Esophagus muscularis mucosa (tissue), 4 donors: Measurements from ENCODE around the gene REC8. TPM values are rescaled to one million over a fixed set of nuclear protein-coding genes. Genes with fewer than 3 reads are reported as not detected.
A peak's percentile ranks its signal among the peaks of the same experiment; 100 is the strongest.

Experiments used
- DNase-seq: peaks from one replicate; pipeline ENCODE4 v3.0.0-alpha.2; 2017; ENCODE audit errors: extremely low spot score
- H3K27ac ChIP-seq, 4 donors: fragments of 200-600 bp; sonication (generic); replicated peaks in 1 of 4; 1 replicate in 3 of 4; 2 replicates in 1 of 4; pipeline ENCODE4 v1.5.1; 2016 to 2019; ENCODE audit warnings: mild to moderate bottlenecking in 1 of 4
- H3K27me3 ChIP-seq, 4 donors: fragments of 200-600 bp; sonication (generic); one replicate each; pipeline versions ENCODE4 v1.5.1 to v1.6.0; 2016 to 2019
- H3K36me3 ChIP-seq, 4 donors: fragments of 200-600 bp; sonication (generic); one replicate each; pipeline ENCODE4 v1.5.1; 2016 to 2019
- H3K4me1 ChIP-seq, 4 donors: fragments of 200-600 bp; sonication (generic); one replicate each; pipeline ENCODE4 v1.5.1; 2016 to 2019
- H3K4me3 ChIP-seq, 4 donors: fragments of 200-600 bp; sonication (generic); 1 replicate in 2 of 4; 2 replicates in 2 of 4; pipeline ENCODE4 v1.5.1; 2016 to 2019; ENCODE audit warnings: mild to moderate bottlenecking in 4 of 4, moderate library complexity in 1 of 4
- H3K9me3 ChIP-seq, 4 donors: fragments of 200-600 bp; sonication (generic); 1 replicate in 3 of 4; 2 replicates in 1 of 4; pipeline ENCODE4 v1.5.1; 2016 to 2019
- EP300 ChIP-seq: sonication (generic); formaldehyde crosslinking; IDR thresholded peaks from one replicate; pipeline ENCODE4 v1.6.1; 2017; ENCODE audit warnings: antibody characterized with exemption
- POLR2A ChIP-seq: fragments of 450-650 bp; IDR thresholded peaks from one replicate; pipeline ENCODE4 v1.6.1; 2017; ENCODE audit warnings: antibody characterized with exemption, moderate library complexity, mild to moderate bottlenecking, low read depth
- POLR2AphosphoS5 ChIP-seq, 2 donors: sonication (generic); formaldehyde crosslinking; IDR thresholded peaks; one replicate each; pipeline ENCODE4 v1.6.1; 2017; ENCODE audit warnings: antibody characterized with exemption in 2 of 2
- WGBS: methylation state at CpG from one replicate; pipeline ENCODE4 v1.1.5; 2018; 5-methylcytosine and 5-hydroxymethylcytosine counted together
- intact Hi-C: fragments of 100-400 bp; cut with DNase I; formaldehyde crosslinking; loops from one replicate; pipeline ENCODE4 v1.15.1; 2023
- total RNA-seq, 4 donors: library from RNA; depleted of rRNA; stranded (reverse); fragments of >200 nt; gene quantifications; one replicate each; pipeline versions ENCODE4 v1.1.0 to v1.2.1, GENCODE V29; 2016
- TF ChIP-seq, protein P1 (sequence below), 3 experiments: fragments of 200-600 bp in 2 of 3; fragments of 450-650 bp in 1 of 3; sonication (generic) in 2 of 3; IDR thresholded peaks; one replicate each; pipeline ENCODE4 v1.5.1; 2017 to 2019; ENCODE audit warnings: antibody characterized with exemption in 3 of 3, mild to moderate bottlenecking in 2 of 3, moderate library complexity in 1 of 3

REC8 gene
- total RNA-seq, 4 donors from 2014 or later: 4.6 to 5.9 (median 5.0) TPM

DNA sequence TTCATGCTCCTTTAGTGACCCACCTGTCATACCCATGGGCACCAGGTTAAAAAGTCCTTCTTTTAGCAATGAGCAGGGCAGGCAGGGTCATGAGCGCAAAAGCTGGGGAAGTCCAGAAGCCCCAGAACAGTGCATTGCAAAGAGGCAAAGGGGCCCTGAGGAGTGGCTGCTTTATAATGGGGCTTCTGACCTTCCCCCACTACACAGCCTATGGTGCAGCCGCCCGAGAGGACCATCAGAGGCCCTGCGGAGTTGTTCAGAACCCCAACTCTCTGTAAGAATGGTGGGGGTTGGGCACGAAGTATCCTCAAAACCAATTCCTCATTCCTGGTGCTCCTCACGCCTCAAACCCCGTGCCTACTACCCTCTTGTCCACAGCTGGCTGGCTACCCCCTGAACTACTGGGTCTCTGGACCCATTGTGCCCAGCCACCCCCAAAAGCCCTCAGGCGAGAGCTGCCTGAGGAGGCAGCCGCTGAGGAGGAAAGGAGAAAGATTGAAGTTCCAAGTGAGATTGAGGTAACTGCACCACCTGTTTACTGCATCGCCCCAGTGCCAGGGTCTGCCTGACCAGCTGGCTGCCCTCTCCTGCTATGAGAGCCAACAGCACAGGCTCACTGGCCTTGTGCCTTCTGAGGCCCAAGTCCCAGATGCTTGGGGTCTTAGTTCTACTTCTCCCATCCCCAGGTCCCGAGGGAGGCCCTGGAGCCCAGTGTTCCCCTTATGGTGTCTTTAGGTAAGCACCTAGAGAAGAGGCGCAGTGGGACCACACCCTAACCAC lies 6.7 kb downstream of the REC8 start:
- WGBS: 82% methylated on average over 11 of the region's 12 CpGs
- peak overlapping the region; percentile 72 to 81 (median 76) for H3K27ac ChIP-seq
- peaks cover 34 to 80% (median 75%) of the 10 kb centered on the region in 4 donors for H3K36me3 ChIP-seq

DNA sequence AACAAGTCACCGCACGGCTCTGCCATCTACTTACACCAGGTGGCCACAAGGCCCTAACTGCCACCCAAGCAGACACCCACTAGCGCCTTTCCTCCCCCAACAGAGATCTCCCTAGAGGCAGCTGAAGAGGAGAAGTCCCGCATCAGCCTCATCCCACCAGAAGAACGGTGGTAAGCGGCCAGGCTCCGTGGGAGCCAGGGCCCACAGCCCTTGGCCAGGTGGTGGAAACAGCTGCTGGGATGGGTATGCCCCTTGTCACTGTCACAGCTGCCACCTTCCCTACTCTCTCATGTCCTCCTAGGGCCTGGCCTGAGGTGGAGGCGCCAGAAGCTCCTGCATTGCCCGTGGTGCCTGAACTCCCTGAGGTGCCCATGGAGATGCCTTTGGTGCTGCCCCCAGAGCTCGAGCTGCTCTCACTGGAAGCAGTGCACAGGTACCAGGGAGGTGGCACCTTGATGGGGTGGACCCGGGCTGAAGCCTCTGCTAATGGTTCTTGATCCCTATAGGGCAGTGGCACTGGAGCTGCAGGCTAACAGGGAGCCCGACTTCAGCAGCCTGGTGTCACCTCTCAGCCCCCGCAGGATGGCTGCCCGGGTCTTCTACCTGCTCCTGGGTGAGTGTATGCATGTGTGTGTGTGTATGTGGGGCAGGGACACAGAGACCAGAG lies 7.5 kb downstream of the REC8 start:
- no peak for DNase-seq
- Histone ChIP-seq H3K36me3 (peaks cover 42 to 89% (median 82%) of the 10 kb centered on the region in 4 donors), H3K27me3 (no peaks in the 10 kb centered on the region), H3K9me3 (no peaks in the 10 kb centered on the region), H3K4me3 (no peak overlapping the region), H3K4me1 (peaks cover 11 to 17% (median 16%) of the 10 kb centered on the region in 4 donors), H3K27ac (peak overlapping the region; percentile 72 to 81 (median 76))
- intact Hi-C loops: no loop called here
- 89% methylated on average over 9 of the region's 14 CpGs for WGBS
- TF ChIP-seq EP300 (no peak), POLR2AphosphoS5 (IDR thresholded peaks at IDR 0.05) (no peak), POLR2A (no peak)
- TF ChIP-seq, protein P1, sequence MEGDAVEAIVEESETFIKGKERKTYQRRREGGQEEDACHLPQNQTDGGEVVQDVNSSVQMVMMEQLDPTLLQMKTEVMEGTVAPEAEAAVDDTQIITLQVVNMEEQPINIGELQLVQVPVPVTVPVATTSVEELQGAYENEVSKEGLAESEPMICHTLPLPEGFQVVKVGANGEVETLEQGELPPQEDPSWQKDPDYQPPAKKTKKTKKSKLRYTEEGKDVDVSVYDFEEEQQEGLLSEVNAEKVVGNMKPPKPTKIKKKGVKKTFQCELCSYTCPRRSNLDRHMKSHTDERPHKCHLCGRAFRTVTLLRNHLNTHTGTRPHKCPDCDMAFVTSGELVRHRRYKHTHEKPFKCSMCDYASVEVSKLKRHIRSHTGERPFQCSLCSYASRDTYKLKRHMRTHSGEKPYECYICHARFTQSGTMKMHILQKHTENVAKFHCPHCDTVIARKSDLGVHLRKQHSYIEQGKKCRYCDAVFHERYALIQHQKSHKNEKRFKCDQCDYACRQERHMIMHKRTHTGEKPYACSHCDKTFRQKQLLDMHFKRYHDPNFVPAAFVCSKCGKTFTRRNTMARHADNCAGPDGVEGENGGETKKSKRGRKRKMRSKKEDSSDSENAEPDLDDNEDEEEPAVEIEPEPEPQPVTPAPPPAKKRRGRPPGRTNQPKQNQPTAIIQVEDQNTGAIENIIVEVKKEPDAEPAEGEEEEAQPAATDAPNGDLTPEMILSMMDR (IDR thresholded peaks at IDR 0.05): no peak

More for the DNA sequence above, 6.7 kb downstream of the REC8 start:
- TF ChIP-seq POLR2A (no peak), EP300 (no peak), POLR2AphosphoS5 (IDR thresholded peaks at IDR 0.05) (no peak)
- TF ChIP-seq, protein P1 (IDR thresholded peaks at IDR 0.05): no peak
- H3K4me3 ChIP-seq: no peak overlapping the region
- no peaks in the 10 kb centered on the region for H3K27me3 ChIP-seq
- peaks cover 11 to 17% (median 16%) of the 10 kb centered on the region in 4 donors for H3K4me1 ChIP-seq
- H3K9me3 ChIP-seq: no peaks in the 10 kb centered on the region
- intact Hi-C loops: no loop called here
- no peak for DNase-seq

DNA sequence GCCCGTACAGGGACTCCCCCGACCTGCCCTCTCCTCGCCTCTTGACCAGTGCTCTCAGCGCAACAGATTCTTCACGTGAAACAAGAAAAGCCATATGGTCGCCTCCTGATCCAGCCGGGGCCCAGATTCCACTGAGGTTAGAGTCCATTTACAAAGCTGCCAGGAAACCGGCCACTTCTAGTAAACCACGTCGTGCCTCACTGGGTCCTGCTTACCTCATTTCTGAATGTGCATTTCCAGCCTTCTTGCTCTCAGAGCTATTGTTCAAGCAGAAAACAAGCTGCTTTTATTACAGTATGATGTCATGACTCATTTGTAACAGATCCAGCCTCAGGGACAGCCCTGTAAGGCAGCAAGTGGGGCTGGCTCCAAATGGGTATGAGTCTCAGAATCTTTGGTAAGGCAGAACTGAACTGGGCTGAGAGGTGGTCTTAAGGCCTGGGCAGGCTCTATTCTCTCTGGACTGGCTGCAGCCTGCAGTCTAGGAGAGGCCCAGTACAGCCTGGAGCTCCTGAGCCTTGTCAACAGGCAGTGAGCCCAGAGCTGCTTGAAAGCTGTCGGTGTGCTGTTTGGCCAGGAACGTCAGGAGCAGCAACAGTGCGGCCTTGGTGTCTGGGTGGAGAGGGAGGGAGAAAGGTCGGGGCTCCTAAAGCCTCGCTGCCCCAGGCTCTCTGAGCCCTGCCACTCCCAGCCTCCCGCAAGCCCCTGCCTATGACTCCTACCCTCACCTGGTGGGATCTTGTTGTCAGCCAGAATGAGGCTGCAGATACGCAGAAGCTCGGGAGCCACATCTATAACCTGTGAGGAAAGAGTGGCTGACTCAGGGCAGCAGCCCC lies 8.3 kb downstream of the REC8 start:
- intact Hi-C loops: no loop called here
- H3K36me3 ChIP-seq: peaks cover 48 to 93% (median 90%) of the 10 kb centered on the region in 4 donors
- peaks cover 11 to 17% (median 16%) of the 10 kb centered on the region in 4 donors for H3K4me1 ChIP-seq
- no peaks in the 10 kb centered on the region for H3K27me3 ChIP-seq
- 72% methylated on average over 18 of the region's 18 CpGs for WGBS
- DNase-seq: no peak
- H3K27ac ChIP-seq: peak overlapping the region; percentile 72 to 81 (median 76)
- no peak overlapping the region for H3K4me3 ChIP-seq
- TF ChIP-seq, protein P1 (IDR thresholded peaks at IDR 0.05): no peak
- TF ChIP-seq POLR2AphosphoS5 (IDR thresholded peaks at IDR 0.05) (peak; percentile 7 to 38), EP300 (no peak)
- H3K9me3 ChIP-seq: no peaks in the 10 kb centered on the region

DNA sequence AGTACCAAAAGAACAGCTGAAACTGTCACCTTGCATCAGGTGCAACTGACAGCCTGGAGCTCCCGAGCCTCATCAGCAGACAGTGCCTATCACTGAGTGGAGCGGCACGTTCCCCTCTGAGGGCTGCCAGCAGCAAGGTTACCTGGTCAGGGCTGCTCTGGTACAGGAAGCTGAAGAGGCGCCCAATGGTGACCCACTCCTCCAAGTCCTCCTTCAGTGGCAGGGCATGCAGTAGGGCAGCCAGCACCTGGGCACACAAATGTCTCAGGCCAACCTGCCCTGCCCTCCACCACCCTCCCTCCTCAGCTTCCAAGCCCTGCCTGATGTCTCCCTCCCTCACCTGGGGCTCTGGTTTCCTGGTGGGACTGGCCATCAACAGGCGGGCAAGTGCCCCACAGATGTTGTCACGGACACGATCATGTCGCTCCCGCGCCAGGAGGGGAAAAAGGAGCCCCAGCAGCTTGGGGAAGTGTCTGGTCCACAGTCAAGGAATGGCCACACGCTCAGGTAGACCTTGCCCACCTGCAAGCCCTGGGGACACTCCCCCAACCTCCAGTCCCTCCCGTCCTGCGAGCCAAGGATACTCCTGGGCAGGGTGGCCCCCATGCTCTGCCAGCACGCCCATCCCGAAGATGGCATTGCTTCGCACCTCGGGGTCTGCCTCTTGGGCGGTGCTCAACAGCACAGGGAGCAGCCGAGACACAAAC lies 9.6 kb downstream of the REC8 start:
- 87% methylated on average over 8 of the region's 19 CpGs for WGBS

More for the DNA sequence above, 9.6 kb downstream of the REC8 start:
- H3K27me3 ChIP-seq: no peaks in the 10 kb centered on the region
- peaks cover 62 to 100% (median 98%) of the 10 kb centered on the region in 4 donors for H3K36me3 ChIP-seq
- intact Hi-C loops: no loop called here
- H3K4me1 ChIP-seq: peaks cover 11 to 17% (median 16%) of the 10 kb centered on the region in 4 donors
- TF ChIP-seq POLR2AphosphoS5 (IDR thresholded peaks at IDR 0.05) (no peak), POLR2A (no peak), EP300 (no peak)
- TF ChIP-seq, protein P1 (IDR thresholded peaks at IDR 0.05): no peak
- H3K27ac ChIP-seq: peak overlapping the region in 1 of 4 donors; percentile 81
- no peaks in the 10 kb centered on the region for H3K9me3 ChIP-seq
- no peak overlapping the region for H3K4me3 ChIP-seq
- no peak for DNase-seq
